Amniotic epithelial cell (primary cell): ENCODE measurements around the gene FBXO45.
"Not testable (repeated sequence)": the region's sequence is repeated elsewhere in the genome, so short reads cannot be mapped to it uniquely, and the experiment has no call there.

Experiments
- DNase-seq: peaks from one replicate; pipeline ENCODE4 v3.0.0-alpha.2; 2010; ENCODE audit warnings: low read depth

FBXO45 gene

DNA sequence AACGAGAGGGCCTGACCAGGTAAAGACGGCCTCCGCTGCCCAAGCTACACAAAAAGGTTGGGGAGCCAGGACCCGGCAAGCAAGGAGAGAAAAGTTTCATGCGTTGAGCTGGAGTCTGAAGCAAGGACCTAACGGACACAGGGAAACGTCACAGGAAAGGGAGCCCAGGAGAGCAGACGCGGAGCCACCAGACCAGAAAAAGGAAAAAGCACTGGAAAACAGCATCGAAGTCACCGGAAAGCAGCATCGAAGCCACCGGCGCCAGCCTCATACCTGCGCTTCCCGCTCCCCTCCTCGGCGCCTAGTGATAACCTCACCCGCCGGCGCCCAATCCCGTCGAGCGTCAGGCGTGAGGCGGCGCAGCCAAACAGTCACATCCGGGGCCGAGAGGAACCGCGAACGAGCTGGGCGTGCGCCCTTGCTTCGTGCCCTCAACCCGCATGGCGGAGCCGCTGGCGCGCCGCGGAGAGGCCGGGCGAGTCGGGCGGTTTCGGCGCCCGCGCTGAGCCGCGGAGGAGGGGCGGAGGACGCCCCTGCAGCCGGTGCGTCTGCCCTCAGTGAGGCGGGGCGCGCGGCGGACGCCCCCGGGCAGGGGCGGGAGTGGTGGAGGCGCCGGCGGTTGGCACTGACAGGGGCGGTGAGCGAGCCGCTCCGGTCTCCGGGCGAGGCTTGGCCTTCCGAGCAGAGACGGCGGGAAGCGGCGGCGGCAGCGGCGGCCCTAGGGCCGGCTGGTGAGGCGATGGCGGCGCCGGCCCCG is at the start of gene FBXO45, which contains the start of gene WDR53:
FBXO45 (plus strand) TSS at position 415 of the 757 bp plus-strand sequence; CDS start at position 740, 325 bp downstream.
WDR53 (minus strand) TSS at position 309 of the 757 bp plus-strand sequence. CDS start 7,079 bp downstream, outside the sequence.
- peak; percentile 93 for DNase-seq

DNA sequence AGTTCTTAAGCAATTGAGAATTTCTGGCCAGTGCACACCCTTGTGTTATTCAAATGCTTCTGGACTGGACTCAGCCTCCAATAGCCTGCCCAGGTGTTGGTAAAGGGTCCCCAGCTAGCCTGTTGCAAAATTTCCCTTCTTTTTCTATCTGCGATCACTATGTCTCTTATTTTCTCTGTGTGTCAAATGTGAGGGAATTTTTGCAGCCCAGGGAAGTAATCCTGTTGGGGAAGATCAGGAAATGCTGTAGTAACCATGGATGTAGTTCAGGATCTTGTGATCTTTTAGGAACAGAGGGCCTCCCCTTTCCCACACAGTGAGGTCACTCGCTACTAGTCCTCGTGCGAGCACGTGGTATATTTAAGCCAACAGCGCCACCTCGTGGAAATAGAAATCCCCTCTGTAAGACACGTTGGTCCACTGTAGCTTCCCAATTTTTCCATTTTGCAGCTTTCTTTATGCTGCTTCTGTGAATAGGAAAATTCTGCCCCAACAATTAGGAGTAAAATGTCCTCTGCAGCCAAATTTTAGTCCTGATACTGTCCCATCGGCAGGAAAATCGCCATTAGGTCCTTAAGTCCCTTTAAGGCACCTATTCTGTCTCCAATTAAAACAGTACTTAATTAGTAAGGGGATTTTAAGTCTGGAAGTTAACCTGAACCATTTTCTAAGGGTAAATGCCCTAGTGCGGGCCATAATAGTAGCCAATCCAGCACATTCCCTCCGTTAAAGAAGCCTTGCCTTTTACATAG is 49.3 kb upstream of the FBXO45 start:
- peak; percentile 75 for DNase-seq

- DNase-seq = no peak
These were observed 48.8 kb upstream of the FBXO45 start for GRCh38 chr3:196519718-196520082.

DNA sequence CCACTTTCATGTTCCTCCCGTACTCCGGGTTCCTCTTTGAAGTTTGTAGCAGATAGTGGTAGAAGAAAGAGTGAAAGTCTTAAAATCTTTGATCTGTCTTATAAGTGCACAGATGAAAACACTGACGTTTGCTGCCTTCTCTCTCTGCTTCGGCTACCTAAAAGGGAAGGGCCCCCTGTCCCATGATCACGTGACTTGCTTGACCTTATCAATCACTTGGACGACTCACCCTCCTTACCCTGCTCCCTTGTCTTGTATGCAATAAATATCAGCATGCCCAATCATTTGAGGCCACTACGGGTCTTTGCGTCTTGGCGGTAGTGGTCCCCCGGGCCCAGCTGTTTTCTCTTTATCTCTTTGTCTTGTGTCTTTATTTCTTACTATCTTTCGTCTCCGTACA is 47.2 kb upstream of the FBXO45 start:
- not testable (repeated sequence) for DNase-seq

DNA sequence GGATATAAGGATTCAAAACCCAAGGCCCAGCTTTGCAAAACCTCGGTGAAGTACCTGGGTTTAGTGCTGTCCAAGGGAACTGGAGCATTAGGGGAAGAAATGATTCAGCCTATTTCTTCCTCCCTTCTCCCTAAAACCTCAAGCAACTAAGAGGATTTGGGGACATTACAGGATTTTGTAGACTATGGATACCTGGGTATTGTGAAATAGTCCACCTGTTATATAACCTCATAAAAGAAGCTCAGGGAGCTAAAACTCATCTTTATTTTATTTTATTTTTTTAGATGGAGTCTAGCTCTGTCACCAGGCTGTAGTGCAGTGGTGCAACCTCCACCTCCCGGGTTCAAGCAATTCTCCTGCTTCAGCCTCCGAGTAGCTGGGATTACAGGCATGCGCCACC is 44.6 kb upstream of the FBXO45 start:
- no peak for DNase-seq

DNA sequence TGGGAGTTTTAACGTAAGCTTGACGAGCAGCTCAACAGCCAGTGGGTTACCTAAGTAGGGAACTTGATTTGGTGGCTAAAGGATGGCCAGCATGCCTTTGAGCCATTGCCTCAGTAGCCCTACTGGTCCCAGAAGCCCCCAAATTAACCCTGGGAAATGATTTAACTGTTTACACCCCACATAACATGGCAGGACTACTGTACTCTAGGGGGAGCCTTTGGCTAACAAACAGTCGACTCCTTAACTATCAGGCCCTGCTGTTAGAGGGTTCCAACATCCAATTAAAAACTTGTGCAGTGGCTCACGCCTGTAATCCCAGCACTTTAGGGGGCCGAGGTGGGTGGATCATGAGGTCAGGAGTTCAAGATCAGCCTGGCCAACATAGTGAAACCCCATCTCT is 43.9 kb upstream of the FBXO45 start:
- DNase-seq = no peak

DNA sequence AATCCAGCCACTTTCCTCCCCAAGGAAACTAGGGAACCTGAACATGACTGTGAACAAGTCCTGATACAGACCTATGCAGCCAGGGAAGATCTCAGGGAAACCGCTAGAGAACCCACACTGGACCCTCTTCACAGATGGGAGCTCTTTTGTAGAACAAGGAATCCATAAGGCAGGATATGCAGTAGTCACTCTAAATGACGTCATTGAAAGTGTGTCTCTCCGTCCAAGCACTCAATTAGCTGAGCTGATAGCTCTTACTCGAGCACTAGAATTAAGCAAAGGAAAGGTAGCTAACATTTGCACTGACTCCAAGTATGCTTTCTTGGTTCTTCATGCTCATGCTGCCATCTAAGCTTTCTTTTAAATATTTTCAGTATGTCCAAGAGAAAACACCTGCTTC is 43.3 kb upstream of the FBXO45 start:
- DNase-seq = no peak

DNA sequence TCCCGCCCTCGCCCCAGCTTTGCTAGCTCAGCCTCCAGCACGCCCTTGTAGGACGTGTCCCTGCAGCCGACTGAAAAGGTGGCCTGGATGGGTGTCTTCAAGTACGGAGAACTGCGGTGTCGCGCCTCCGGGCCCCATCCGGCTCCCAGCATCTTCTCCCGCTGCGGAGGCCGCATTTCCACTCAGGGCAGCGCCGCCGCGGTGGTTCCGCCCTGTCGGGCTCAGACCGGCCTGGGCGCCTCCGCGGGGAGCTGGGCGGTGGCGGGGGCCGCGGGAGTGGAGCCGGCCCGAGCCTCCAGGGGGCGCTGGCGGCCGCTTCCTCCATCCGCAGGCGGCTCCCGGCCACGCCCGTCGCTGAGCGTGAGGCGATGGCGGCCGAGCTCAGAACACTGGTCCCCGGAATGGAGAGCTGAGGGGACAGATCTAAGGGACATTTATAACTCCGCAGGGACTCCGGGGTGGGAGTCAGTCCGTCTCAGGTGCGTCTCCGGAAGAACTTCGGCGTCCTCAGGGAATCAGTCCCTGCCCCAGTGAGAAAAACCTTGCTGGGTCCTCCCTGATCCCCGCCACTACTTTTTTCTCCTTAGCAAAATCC is 39.7 kb upstream of the FBXO45 start:
- peak; percentile 49 for DNase-seq

DNA sequence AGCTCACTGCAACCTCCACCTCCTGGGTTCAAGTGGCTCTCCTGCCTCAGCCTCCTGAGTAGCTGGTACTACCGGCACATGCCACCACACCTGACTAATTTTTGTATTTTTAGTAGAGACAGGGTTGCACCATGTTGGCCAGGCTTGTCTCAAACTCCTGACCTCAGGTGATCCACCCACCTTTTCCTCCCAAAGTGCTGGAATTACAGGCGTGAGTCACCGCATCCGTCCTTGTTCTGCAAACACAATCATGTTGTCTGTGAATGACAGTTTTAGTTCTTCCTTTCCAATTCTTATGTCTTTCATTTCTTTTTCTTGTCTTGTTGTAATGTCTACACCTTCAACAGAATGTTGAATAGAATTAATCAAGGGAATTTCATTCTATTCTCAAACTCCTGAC is 37.0 kb upstream of the FBXO45 start:
- no peak for DNase-seq

DNA sequence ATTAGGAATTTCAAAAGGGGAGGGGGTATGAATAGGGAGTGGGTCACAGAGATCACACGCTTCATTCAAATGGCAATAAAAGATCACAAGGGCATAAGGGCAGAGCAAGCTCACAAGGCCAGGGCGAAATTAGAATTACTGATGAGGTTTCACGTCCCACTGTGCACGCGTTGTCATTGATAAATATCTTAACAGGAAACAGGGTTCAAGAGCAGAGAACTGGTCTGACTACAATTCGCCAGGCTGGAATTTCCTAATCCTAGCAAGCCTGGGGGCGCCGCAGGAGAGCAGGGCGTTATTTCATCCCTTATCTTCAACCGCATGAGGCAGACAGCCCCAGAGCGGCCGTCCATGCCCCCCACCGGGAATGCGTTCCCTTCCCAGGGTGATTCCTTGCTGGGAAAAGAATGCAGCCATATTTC is 35.2 kb upstream of the FBXO45 start:
- DNase-seq = peak; percentile 87

- DNase-seq = no peak
These were observed 31.0 kb upstream of the FBXO45 start for GRCh38 chr3:196537319-196537984.

- no peak for DNase-seq
These were observed 26.6 kb upstream of the FBXO45 start for GRCh38 chr3:196541684-196542445.

DNA sequence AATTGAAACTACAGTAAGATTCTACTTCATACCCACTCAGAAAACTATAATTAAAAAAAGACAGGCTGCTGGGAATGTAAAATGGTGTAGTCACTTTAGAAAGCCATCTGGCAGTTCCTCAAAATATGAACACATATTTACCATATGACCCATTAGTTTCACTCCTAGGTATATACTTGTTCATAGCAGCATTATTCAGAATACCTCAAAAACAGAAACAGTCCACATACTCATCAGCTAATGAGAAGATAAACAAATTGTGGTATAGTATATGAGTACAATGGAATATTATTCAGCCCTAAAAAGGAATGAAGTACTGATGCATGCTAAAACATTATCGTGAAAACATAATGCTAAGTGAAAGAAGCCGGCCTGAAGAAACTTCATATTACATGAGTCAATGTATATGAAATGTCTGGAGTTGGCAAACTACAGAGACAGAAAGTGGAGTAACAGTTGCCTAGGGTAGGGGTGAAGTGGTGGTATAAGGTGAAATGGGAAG is 23.9 kb upstream of the FBXO45 start:
- DNase-seq = no peak

DNA sequence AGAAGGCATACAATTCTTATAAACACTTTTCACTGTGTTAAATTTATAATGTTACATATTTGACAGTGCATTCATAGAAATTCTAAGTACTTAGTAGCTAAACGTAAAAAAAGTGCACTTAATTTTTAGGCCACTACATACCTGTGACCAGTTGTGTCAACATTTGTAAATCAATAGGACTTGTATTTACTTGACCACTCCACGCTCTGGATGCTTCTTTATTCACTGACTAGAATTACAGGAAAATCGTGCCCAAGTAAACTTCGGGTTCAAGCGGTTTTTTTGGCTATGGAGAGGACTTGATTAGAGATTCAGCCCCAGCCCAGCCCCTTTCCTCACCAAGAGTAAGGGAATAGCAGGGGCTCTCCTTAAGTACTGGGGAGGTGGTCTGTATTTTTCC is 21.9 kb upstream of the FBXO45 start:
- no peak for DNase-seq

GRCh38 chr3:196547067-196547466 is 21.4 kb upstream of the FBXO45 start:
- DNase-seq = no peak

DNA sequence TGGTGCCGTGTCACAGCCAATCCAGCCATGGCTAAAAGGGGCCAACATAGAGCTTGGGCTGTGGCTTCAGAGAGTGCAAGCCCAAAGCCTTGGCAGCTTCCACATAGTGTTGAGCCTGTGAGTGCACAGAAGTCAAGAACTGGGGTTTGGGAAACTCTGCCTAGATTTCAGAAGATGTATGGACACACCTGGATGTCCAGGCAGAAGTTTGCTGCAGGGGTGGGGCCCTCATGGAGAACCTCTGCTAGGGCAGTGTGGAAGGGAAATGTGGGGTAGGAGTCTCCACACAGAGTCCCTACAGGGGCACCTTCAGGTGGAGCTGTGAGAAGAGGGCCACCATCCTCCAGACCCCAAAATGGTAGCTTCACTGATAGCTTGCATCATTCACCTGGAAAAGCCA is 19.1 kb upstream of the FBXO45 start:
- DNase-seq = not testable (repeated sequence)

GRCh38 chr3:196550172-196550571 is 18.3 kb upstream of the FBXO45 start:
- DNase-seq = not testable (repeated sequence)

GRCh38 chr3:196552253-196552652 is 16.2 kb upstream of the FBXO45 start:
- no peak for DNase-seq

GRCh38 chr3:196553551-196553950 is 14.9 kb upstream of the FBXO45 start:
- no peak for DNase-seq

DNA sequence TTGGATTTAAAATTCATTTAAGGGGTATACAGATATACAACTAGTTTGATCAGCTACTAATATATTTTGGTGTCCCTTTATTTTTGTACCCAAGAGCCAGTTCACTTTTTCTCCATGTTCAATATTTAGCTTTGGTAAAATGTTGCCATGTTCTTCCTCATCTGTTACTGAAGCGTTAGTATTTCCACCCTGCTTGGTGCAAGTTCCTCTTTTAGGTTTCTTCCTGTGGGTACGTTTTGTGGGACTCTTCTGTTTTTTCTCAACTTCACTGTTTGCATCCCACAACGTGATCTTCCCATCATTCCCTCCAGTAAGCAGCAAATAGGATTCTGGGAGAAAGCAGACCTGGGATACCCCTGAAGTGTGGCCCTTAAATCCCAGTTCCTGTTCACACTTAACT is 14.3 kb upstream of the FBXO45 start:
- DNase-seq = no peak

DNA sequence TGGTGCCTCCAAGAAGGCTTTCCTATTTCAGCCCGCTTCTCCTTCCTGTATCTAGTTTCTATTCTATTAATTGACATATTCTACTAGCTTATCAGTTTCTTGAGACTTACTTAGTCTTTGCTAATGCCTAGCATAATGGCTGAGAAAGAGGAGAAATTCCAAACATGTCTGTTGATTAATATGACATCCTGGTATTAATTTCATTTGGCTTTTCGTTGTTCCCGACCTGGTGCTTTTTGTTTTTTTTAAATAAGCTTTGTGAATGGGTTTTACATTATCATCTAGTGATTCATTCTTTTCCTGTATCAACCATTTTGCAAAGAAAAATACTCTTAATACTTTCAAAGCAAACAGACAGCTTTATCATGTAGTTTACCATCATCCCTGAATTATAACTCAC is 13.2 kb upstream of the FBXO45 start:
- DNase-seq = no peak
